Measurements from ENCODE around the gene SUSD5.
A peak's percentile ranks its signal among the peaks of the same experiment; 100 is the strongest.
"Not testable (repeated sequence)": the region's sequence is repeated elsewhere in the genome, so short reads cannot be mapped to it uniquely, and the experiment has no call there.

SUSD5 gene

GRCh38 chr3:33115024-33115768 lies 103.4 kb downstream of the SUSD5 start:
- DNase-seq (ENCODE audit: low read depth in 2 of 2), result no peak

DNA sequence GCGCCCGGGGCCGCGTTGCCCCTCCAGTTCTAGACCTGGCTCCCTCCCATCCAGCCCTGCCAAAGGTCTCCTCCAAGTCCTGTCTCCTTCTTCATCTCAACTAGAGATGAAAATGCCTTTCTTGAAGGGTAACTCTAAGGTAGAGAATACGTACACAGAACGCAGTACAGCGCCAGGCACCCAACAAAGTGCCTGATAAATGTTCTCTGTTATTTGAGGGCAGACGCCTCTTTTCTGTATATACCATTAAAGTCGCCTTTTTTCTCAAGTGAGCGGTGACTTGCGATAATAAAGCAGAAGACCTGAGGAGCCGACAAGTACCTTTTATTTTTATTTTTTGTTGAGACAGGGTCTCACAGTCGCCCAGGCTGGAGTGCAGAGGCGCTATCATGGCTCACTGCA lies 104.0 kb downstream of the SUSD5 start:
- DNase-seq (ENCODE audit: low read depth in 2 of 2), result no peak

DNA sequence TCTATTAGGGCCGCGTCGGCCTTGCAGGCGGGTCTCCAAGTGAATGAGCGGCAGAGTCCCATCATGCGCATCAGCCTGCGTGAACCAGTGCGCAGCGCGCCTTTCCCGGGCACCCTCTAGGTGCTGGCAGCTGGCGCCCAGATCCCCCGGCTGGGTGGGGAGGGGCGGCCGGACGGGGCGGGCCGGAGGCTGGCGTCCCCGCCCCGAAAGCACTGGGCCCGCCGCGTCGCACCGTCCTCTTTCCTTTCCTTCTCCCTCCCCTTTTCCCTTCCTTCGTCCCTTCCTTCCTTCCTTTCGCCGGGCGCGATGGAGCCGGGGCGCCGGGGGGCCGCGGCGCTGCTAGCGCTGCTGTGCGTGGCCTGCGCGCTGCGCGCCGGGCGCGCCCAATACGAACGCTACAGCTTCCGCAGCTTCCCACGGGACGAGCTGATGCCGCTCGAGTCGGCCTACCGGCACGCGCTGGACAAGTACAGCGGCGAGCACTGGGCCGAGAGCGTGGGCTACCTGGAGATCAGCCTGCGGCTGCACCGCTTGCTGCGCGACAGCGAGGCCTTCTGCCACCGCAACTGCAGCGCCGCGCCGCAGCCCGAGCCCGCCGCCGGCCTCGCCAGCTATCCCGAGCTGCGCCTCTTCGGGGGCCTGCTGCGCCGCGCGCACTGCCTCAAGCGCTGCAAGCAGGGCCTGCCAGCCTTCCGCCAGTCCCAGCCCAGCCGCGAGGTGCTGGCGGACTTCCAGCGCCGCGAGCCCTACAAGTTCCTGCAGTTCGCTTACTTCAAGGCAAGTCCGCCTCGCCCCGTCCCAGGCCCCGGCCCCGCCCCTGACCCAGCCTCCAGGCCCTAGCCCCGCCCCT lies 104.6 kb downstream of the SUSD5 start, which contains the start of gene CRTAP:
Gene CRTAP, plus strand, starts transcription at position 243 of the 850 bp plus-strand sequence. Its CDS starts 64 bp downstream, at position 307.
- DNase-seq (ENCODE audit: low read depth in 2 of 2), result peak; percentile 65 to 71

DNA sequence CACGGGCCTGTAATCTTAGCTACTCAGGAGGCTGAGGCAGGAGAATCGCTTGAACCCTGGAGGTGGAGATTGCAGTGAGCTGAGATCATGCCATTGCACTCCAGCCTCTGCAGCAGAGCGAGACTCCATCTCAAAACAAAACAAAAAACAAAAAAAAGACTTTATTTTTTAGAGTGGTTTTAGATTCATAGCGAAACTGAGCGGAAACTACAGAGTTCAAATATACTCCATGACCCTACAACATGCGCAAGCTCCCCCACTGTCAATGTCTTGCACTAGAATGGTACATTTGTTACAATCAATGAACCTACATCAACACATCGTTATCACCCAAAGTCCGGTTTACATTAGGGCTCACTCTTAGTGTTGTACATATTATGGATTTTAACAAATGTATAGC lies 107.0 kb downstream of the SUSD5 start:
- no peak for DNase-seq (ENCODE audit: low read depth in 2 of 2)

GRCh38 chr3:33106854-33107253 lies 111.8 kb downstream of the SUSD5 start:
- DNase-seq (ENCODE audit: low read depth in 2 of 2), result not testable (repeated sequence)

GRCh38 chr3:33105341-33105948 lies 113.2 kb downstream of the SUSD5 start:
- DNase-seq (ENCODE audit: low read depth in 2 of 2), result no peak

GRCh38 chr3:33104803-33105202 lies 113.8 kb downstream of the SUSD5 start:
- no peak for DNase-seq (ENCODE audit: low read depth in 2 of 2)

GRCh38 chr3:33103480-33103879 lies 115.1 kb downstream of the SUSD5 start:
- no peak for DNase-seq (ENCODE audit: low read depth in 2 of 2)

- no peak for DNase-seq (ENCODE audit: low read depth in 2 of 2)
These were observed 115.6 kb downstream of the SUSD5 start for GRCh38 chr3:33103034-33103433.

- DNase-seq (ENCODE audit: low read depth in 2 of 2), result no peak
These were observed 118.4 kb downstream of the SUSD5 start for GRCh38 chr3:33100229-33100628.

Measured in stimulated activated CD8-positive, alpha-beta memory T cell treated with anti-CD3 and anti-CD28 coated beads, Interleukin-15, amount 100 ng/mL, for 4 hours (primary cell).